Esophagus squamous epithelium (tissue), 5 donors: Measurements from ENCODE around the gene FAM118B. TPM values are rescaled to one million over a fixed set of nuclear protein-coding genes. Genes with fewer than 3 reads are reported as not detected.

Source experiments
- DNase-seq: peaks from one replicate; lab custom pipeline; 2025; lab: John Stamatoyannopoulos, UW
- H3K27ac ChIP-seq, 4 donors: fragments of 200-600 bp; sonication (generic); one replicate each; pipeline ENCODE4 v1.5.1; 2016 to 2019; ENCODE audit warnings: mild to moderate bottlenecking in 1 of 4
- H3K27me3 ChIP-seq, 4 donors: fragments of 200-600 bp; sonication (generic); 1 replicate in 3 of 4; 2 replicates in 1 of 4; pipeline versions ENCODE4 v1.5.1 to v1.6.0; 2017 to 2021; ENCODE audit warnings: antibody characterized with exemption in 1 of 4
- H3K36me3 ChIP-seq, 3 donors: fragments of 200-600 bp; sonication (generic); one replicate each; pipeline ENCODE4 v1.5.1; 2016 to 2019
- H3K4me1 ChIP-seq, 3 donors: fragments of 200-600 bp; sonication (generic); one replicate each; pipeline ENCODE4 v1.5.1; 2017 to 2019
- H3K4me3 ChIP-seq, 4 donors: fragments of 200-600 bp; sonication (generic); 1 replicate in 3 of 4; 2 replicates in 1 of 4; pipeline ENCODE4 v1.5.1; 2016 to 2019; ENCODE audit warnings: mild to moderate bottlenecking in 2 of 4, moderate library complexity in 1 of 4
- H3K9me3 ChIP-seq, 3 donors: fragments of 200-600 bp; sonication (generic); one replicate each; pipeline ENCODE4 v1.5.1; 2016 to 2019
- CTCF ChIP-seq, 6 experiments: fragments of 450-650 bp in 4 of 6; fragments of 200-600 bp in 2 of 6; sonication (generic) in 2 of 6; IDR thresholded peaks; one replicate each; pipeline ENCODE4 v1.5.1; 2016 to 2019; ENCODE audit warnings: antibody characterized with exemption in 6 of 6, mild to moderate bottlenecking in 4 of 6, moderate library complexity in 4 of 6
- POLR2A ChIP-seq, 4 donors: fragments of 450-650 bp; IDR thresholded peaks; one replicate each; pipeline ENCODE4 v1.6.1; 2017; ENCODE audit warnings: antibody characterized with exemption in 4 of 4, mild to moderate bottlenecking in 4 of 4, moderate library complexity in 3 of 4
- WGBS, 2 donors: methylation state at CpG; one replicate each; pipeline ENCODE4 v1.1.5; 2018; 5-methylcytosine and 5-hydroxymethylcytosine counted together
- intact Hi-C: fragments of 100-400 bp; cut with DNase I; formaldehyde crosslinking; loops from one replicate; pipeline ENCODE4 v1.15.0; 2022
- total RNA-seq, 4 donors: library from RNA; depleted of rRNA; stranded (reverse); fragments of >200 nt; gene quantifications; one replicate each; pipeline ENCODE4 v1.1.0, GENCODE V29; 2016
- donor health status: DM: yes; HTN: yes; CAD: no.

FAM118B gene
- total RNA-seq, 4 donors from 2014 or later = 6.5 to 18.5 (median 13.6) TPM

GRCh38 chr11:126186025-126186698 is 25.4 kb upstream of the FAM118B start:
- TF ChIP-seq POLR2A (IDR thresholded peaks at IDR 0.05) (no peak), CTCF (IDR thresholded peaks at IDR 0.05) (no peak)
- H3K27me3 ChIP-seq = no peaks in the 10 kb centered on the region
- no peak overlapping the region for H3K4me3 ChIP-seq
- DNase-seq = no peak
- H3K36me3 ChIP-seq = peaks cover 0 to 43% (median 0%) of the 10 kb centered on the region in 3 donors
- no peaks in the 10 kb centered on the region for H3K4me1 ChIP-seq
- H3K27ac ChIP-seq = no peak overlapping the region
- 76 to 78% methylated on average over 5 to 6 of the region's 15 CpGs for WGBS, 2 donors
- intact Hi-C loops = loop anchor here (10.0 kb wide), 1 partner anchor 121 kb away; the partner anchor contains the start of gene CDON
- no peaks in the 10 kb centered on the region for H3K9me3 ChIP-seq

- 87 to 90% methylated on average over 9 to 18 of the region's 22 CpGs for WGBS, 2 donors
- H3K27ac ChIP-seq = no peak overlapping the region
- DNase-seq = no peak
- H3K4me1 ChIP-seq = no peaks in the 10 kb centered on the region
- H3K27me3 ChIP-seq = no peaks in the 10 kb centered on the region
- intact Hi-C loops = loop anchor here (10.0 kb wide), 1 partner anchor 122 kb away; the partner anchor contains the start of gene CDON
- no peaks in the 10 kb centered on the region for H3K9me3 ChIP-seq
- no peak overlapping the region for H3K4me3 ChIP-seq
- TF ChIP-seq CTCF (IDR thresholded peaks at IDR 0.05) (no peak), POLR2A (IDR thresholded peaks at IDR 0.05) (no peak)
- H3K36me3 ChIP-seq = peaks cover 0 to 51% (median 0%) of the 10 kb centered on the region in 3 donors
These were observed 24.7 kb upstream of the FAM118B start for GRCh38 chr11:126186708-126187529.

- H3K36me3 ChIP-seq = peaks cover 0 to 67% (median 0%) of the 10 kb centered on the region in 3 donors
- no peaks in the 10 kb centered on the region for H3K27me3 ChIP-seq
- TF ChIP-seq CTCF (IDR thresholded peaks at IDR 0.05) (no peak), POLR2A (IDR thresholded peaks at IDR 0.05) (no peak)
- no peak overlapping the region for H3K27ac ChIP-seq
- WGBS, 2 donors = 81 to 88% methylated on average over 10 to 15 of the region's 15 CpGs
- H3K4me3 ChIP-seq = no peak overlapping the region
- H3K9me3 ChIP-seq = no peaks in the 10 kb centered on the region
- DNase-seq = no peak
- H3K4me1 ChIP-seq = no peaks in the 10 kb centered on the region
- intact Hi-C loops = loop anchor here (10.0 kb wide), 1 partner anchor 124 kb away; the partner anchor contains the start of gene CDON
These were observed 23.1 kb upstream of the FAM118B start for GRCh38 chr11:126188332-126189108.

GRCh38 chr11:126189109-126189929 is 22.3 kb upstream of the FAM118B start:
- Histone ChIP-seq H3K4me3 (no peak overlapping the region), H3K27ac (no peak overlapping the region), H3K36me3 (peaks cover 0 to 68% (median 0%) of the 10 kb centered on the region in 3 donors), H3K4me1 (peaks cover 0 to 3% (median 0%) of the 10 kb centered on the region in 3 donors), H3K27me3 (no peaks in the 10 kb centered on the region), H3K9me3 (no peaks in the 10 kb centered on the region)
- 85 to 93% methylated on average over 7 to 8 of the region's 22 CpGs for WGBS, 2 donors
- intact Hi-C loops = loop anchor here (10.0 kb wide), 1 partner anchor 125 kb away; the partner anchor contains the start of gene CDON
- no peak for TF ChIP-seq POLR2A (IDR thresholded peaks at IDR 0.05)
- TF ChIP-seq CTCF (IDR thresholded peaks at IDR 0.05) = no peak
- DNase-seq = no peak
